GM23338 (cell line): ENCODE data around the gene COL8A1. TPM values are rescaled to one million over a fixed set of nuclear protein-coding genes. Genes with fewer than 3 reads are reported as not detected.

ENCODE experiments used
- ATAC-seq: fragments of 200-7000 bp; cut with Tn5 transposase; 3 replicates; pipeline ENCODE4 v1.9.1; 2020
- DNase-seq: peaks from one replicate; pipeline ENCODE4 v3.0.0-alpha.2; 2015; ENCODE audit warnings: low spot score
- H2AFZ ChIP-seq: fragments of 200-600 bp; sonication (generic); 2 replicates; pipeline ENCODE4 v1.8.0; 2016; ENCODE audit warnings: antibody characterized with exemption, mild to moderate bottlenecking, moderate library complexity
- H3F3A ChIP-seq: fragments of 200-600 bp; sonication (generic); replicated peaks from 2 replicates; pipeline ENCODE4 v1.8.0; 2017; ENCODE audit warnings: antibody characterized with exemption, mixed run types, low read depth
- H3K27ac ChIP-seq: fragments of 200-600 bp; sonication (generic); 2 replicates; pipeline ENCODE4 v1.6.1; 2016; ENCODE audit warnings: low read depth
- H3K27me3 ChIP-seq: fragments of 200-600 bp; sonication (generic); 2 replicates; pipeline ENCODE4 v1.8.0; 2016; ENCODE audit warnings: mild to moderate bottlenecking, mixed run types, moderate library complexity; ENCODE audit not compliant: insufficient read depth
- H3K36me3 ChIP-seq: fragments of 200-600 bp; sonication (generic); 2 replicates; pipeline ENCODE4 v1.8.0; 2016; ENCODE audit warnings: mild to moderate bottlenecking; ENCODE audit not compliant: insufficient read depth
- H3K4me1 ChIP-seq: fragments of 200-600 bp; sonication (generic); 2 replicates; pipeline ENCODE4 v1.8.0; 2016; ENCODE audit warnings: mild to moderate bottlenecking, moderate library complexity; ENCODE audit not compliant: insufficient read depth
- H3K4me2 ChIP-seq: fragments of 200-600 bp; sonication (generic); 2 replicates; pipeline ENCODE4 v1.7.1; 2017; ENCODE audit warnings: mixed run types
- H3K4me3 ChIP-seq: fragments of 200-600 bp; sonication (generic); 2 replicates; pipeline ENCODE4 v1.6.1; 2016; ENCODE audit warnings: mixed run types
- H3K79me2 ChIP-seq: fragments of 200-600 bp; sonication (generic); replicated peaks from 2 replicates; pipeline ENCODE4 v1.8.0; 2017; ENCODE audit warnings: mild to moderate bottlenecking; ENCODE audit not compliant: insufficient read depth
- H3K9me2 ChIP-seq: fragments of 200-600 bp; sonication (generic); 2 replicates; pipeline ENCODE4 v1.8.0; 2017; ENCODE audit not compliant: insufficient read depth
- H4K20me1 ChIP-seq: fragments of 200-600 bp; sonication (generic); replicated peaks from 2 replicates; pipeline ENCODE4 v1.8.0; 2017; ENCODE audit warnings: mild to moderate bottlenecking; ENCODE audit not compliant: insufficient read depth
- H3K27ac Mint-ChIP-seq: 2 replicates; pipeline ENCODE4 v1.8.0; 2020; ENCODE audit warnings: inconsistent platforms, mild to moderate bottlenecking, moderate library complexity, mixed read lengths
- H3K27me3 Mint-ChIP-seq: 3 replicates; pipeline ENCODE4 v1.8.0; 2022; ENCODE audit warnings: low read depth, mild to moderate bottlenecking, moderate library complexity, mixed read lengths, inconsistent platforms; ENCODE audit not compliant: insufficient read depth, poor library complexity
- H3K36me3 Mint-ChIP-seq: 3 replicates; pipeline ENCODE4 v1.8.0; 2021; ENCODE audit warnings: low read depth, mild to moderate bottlenecking, inconsistent platforms, moderate library complexity, mixed read lengths
- H3K4me1 Mint-ChIP-seq: 3 replicates; pipeline ENCODE4 v1.8.0; 2020; ENCODE audit warnings: mild to moderate bottlenecking, inconsistent platforms, mixed read lengths
- H3K4me3 Mint-ChIP-seq: 3 replicates; pipeline ENCODE4 v1.8.0; 2021; ENCODE audit warnings: moderate library complexity, mild to moderate bottlenecking, inconsistent platforms, mixed read lengths
- H3K9me3 Mint-ChIP-seq: 3 replicates; pipeline ENCODE4 v1.8.0; 2020; ENCODE audit warnings: moderate library complexity, mild to moderate bottlenecking, inconsistent platforms, mixed read lengths
- CREB1 ChIP-seq: fragments of 250-450 bp; sonication (Bioruptor Pico); IDR thresholded peaks from 2 replicates; pipeline ENCODE4 v1.5.0; 2020; ENCODE audit warnings: low read depth, mild to moderate bottlenecking, moderate library complexity
- CTCF ChIP-seq, 2 experiments: fragments of 200-600 bp in 1 of 2; sonication (generic) in 1 of 2; conservative IDR thresholded peaks; 2 replicates each; pipeline versions ENCODE4 v1.5.1 to v1.6.1; 2016 to 2017; ENCODE audit warnings: antibody characterized with exemption in 2 of 2, low read depth in 2 of 2, mild to moderate bottlenecking in 2 of 2, moderate library complexity in 1 of 2
- ETS1 ChIP-seq: IDR thresholded peaks from 2 replicates; pipeline ENCODE4 v1.6.1; 2016; ENCODE audit warnings: antibody characterized with exemption
- EZH2 ChIP-seq: fragments of 200-600 bp; sonication (generic); IDR thresholded peaks from one replicate; pipeline ENCODE4 v1.8.0; 2017; ENCODE audit warnings: antibody characterized with exemption, mild to moderate bottlenecking, low read depth; ENCODE audit not compliant: unreplicated experiment
- JUNB ChIP-seq: IDR thresholded peaks from one replicate; pipeline ENCODE4 v1.6.1; 2016; ENCODE audit warnings: antibody characterized with exemption; ENCODE audit not compliant: unreplicated experiment
- NANOG ChIP-seq: IDR thresholded peaks from 2 replicates; pipeline ENCODE4 v1.6.1; 2016; ENCODE audit warnings: antibody characterized with exemption, borderline replicate concordance
- POLR2AphosphoS5 ChIP-seq: IDR thresholded peaks from 2 replicates; pipeline ENCODE4 v1.6.1; 2016; ENCODE audit warnings: antibody characterized with exemption, low read depth
- STAT1 ChIP-seq: IDR thresholded peaks from one replicate; pipeline ENCODE4 v1.6.1; 2016; ENCODE audit warnings: antibody characterized with exemption; ENCODE audit not compliant: unreplicated experiment
- ZNF331 ChIP-seq: fragments of 250-450 bp; sonication (Bioruptor Pico); IDR thresholded peaks from 2 replicates; pipeline ENCODE4 v1.5.0; 2020; ENCODE audit warnings: low read depth, mild to moderate bottlenecking, moderate library complexity
- ZNF462 ChIP-seq: fragments of 250-450 bp; sonication (Bioruptor Pico); IDR thresholded peaks from 2 replicates; pipeline ENCODE4 v1.5.0; 2020; ENCODE audit warnings: mild to moderate bottlenecking, moderate library complexity
- polyA plus RNA-seq: library from polyadenylated mRNA; unstranded; fragments of >200 nt; fragmentation: Nextera tagmentation; extraction: Ambion mirVana; gene quantifications from 2 replicates; pipeline ENCODE4 v1.2.1, GENCODE V29; 2016
- total RNA-seq: library from RNA; depleted of rRNA; stranded (reverse); fragments of >200 nt; shearing (Covaris generic); gene quantifications from 2 replicates; pipeline ENCODE4 v1.2.3, GENCODE V29; 2014

Gene COL8A1
- total and polyA plus RNA-seq, 2 experiments from 2014 or later: 0.26 to 0.97 TPM

- TF ChIP-seq CTCF (conservative IDR thresholded peaks at IDR 0.05; ENCODE audit: low read depth in 2 of 2): no peak
- no peak for TF ChIP-seq ZNF462 (CRISPR knock-in tag)
- no peak for TF ChIP-seq STAT1
- TF ChIP-seq EZH2: no peak
- TF ChIP-seq ZNF331 (CRISPR knock-in tag): no peak
- no peak for TF ChIP-seq CREB1 (CRISPR knock-in tag)
These were observed 12.6 kb upstream of the COL8A1 start (continued) for GRCh38 chr3:99625643-99626416.

- no peaks in the 10 kb centered on the region for H3K27me3 ChIP-seq
- H3K4me3 ChIP-seq: no peak overlapping the region
- Mint-ChIP-seq H3K4me1 (peaks cover 6% of the 10 kb centered on the region), H3K27me3 (no peaks in the 10 kb centered on the region), H3K27ac (no peak overlapping the region), H3K36me3 (no peaks in the 10 kb centered on the region), H3K9me3 (no peaks in the 10 kb centered on the region), H3K4me3 (no peak overlapping the region)
- H3K4me2 ChIP-seq: no peak overlapping the region
- peaks cover 8% of the 10 kb centered on the region for H3K9me2 ChIP-seq
- H3K79me2 ChIP-seq: no peaks in the 10 kb centered on the region
- H4K20me1 ChIP-seq: no peaks in the 10 kb centered on the region
- no peak overlapping the region for H2AFZ ChIP-seq
- peaks cover 5% of the 10 kb centered on the region for H3K4me1 ChIP-seq
- no peaks in the 10 kb centered on the region for H3K36me3 ChIP-seq
- ATAC-seq: no peak
- no peak overlapping the region for H3K27ac ChIP-seq
- H3F3A ChIP-seq: no peaks in the 10 kb centered on the region
- DNase-seq: no peak
- TF ChIP-seq STAT1 (no peak), NANOG (no peak), CTCF (conservative IDR thresholded peaks at IDR 0.05; ENCODE audit: low read depth in 2 of 2) (no peak), ETS1 (no peak), POLR2AphosphoS5 (no peak), EZH2 (no peak), JUNB (no peak)
These were observed 12.0 kb upstream of the COL8A1 start for GRCh38 chr3:99626417-99626788.
